ENCODE data around the gene ITGB4.

Gene ITGB4

DNA sequence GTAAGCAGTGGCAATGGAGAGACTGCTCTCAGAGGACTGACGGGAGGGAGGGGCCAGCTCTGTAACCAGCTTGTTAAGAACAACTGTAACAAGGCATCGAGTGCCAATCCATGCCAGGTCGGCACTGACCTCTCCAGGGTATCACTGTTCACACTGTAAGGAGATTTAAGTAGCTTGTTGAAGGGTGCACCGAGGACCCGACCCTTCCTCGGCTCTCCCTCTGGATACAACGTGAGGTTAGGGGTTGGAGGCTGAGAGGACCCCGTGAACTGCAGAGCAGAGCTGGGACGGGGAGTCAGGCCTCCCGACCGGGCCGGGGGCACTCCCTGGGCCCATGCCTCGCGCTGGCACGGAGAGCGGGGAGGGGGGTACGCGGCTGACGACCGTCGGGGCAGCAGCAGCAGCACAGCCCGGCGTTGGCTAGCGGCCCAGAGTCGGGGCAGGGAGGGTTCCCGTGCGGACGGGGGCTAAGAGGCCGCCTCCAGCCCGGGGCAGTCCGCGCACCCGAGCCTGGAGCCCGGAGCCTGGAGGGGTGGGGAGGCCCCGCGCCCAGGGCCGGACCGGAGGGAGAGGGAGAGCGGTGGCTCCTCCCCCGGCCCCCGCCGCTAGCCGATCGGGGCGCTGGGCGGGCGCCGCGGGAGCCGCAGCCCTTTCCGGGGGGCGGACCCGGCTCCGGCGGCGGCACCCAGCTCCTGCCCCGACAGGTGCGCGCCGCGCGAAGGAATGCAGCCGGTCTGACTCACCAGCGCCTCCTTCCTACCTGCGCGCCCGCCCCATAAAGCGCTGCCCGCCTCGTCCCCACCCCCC lies at the start of gene ITGB4:
TSS of gene ITGB4 (plus strand) at position 804 of the 807 bp plus-strand sequence. CDS start 3,245 bp downstream, outside the sequence.
- no peak for DNase-seq

- no peak for DNase-seq
These were observed 49.2 kb upstream of the ITGB4 start for GRCh38 chr17:75672011-75672410.

DNA sequence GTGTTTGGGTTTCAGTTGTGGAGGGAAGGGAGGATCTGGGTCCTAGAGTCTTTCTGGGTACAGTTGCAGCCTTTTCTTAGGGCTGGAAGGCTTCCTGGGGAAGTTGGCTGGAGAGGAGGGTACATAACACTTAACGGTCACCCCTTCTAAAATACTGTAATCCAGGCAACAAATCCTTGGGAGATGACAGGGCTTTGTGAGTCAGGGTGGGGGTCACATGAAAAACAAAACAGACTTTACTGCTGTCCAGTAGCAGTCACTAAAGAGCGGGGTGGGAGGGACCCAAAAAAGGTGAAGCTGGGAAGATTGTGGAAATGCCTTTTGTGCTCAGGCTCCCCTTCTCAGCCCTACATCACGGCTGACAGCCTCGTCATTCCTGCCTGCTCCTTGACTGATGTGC lies 47.8 kb upstream of the ITGB4 start:
- no peak for DNase-seq

DNA sequence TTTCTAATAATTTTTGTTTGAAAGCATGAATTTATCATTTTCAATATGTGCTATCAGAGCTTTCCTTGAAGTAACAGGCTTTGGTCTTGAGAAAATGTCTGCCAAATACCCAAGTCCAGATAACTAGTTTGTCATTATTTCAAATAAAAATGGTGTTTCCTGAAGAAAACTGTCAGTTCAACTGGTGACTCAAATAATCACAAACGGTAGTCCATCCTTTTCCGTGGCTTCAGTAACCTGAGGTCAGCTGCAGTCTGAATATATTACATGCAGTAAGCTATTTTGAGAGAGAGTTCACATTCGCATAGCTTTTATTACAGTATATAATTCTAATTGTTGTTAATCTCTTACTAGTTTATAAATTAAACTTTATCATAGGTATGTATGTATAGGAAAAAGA lies 44.8 kb upstream of the ITGB4 start:
- no peak for DNase-seq

DNA sequence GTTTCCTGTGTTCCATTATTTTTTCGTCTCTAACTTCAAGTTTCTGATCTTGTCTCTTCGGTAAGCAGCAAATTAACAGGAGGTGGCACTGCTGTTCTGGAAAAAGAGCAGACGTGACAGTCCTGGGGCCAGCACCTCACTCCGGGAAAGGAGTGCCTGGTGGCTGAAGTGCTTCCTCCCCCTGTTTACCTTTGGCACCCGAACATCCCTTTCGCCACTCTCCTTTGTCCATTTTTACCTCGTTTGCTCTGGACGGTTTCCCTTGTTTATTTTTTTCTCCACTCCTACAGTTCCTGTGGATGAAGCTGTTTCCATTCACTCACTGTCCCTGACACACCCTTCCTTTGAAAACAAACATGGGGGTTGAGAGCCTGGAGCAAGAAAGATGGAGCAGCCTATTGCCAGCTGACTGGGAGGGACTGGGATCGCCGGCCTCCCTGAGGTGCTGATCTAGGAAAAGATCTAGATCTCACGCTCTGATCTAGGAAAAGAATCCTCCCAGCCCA lies 41.5 kb upstream of the ITGB4 start:
- DNase-seq = no peak

DNA sequence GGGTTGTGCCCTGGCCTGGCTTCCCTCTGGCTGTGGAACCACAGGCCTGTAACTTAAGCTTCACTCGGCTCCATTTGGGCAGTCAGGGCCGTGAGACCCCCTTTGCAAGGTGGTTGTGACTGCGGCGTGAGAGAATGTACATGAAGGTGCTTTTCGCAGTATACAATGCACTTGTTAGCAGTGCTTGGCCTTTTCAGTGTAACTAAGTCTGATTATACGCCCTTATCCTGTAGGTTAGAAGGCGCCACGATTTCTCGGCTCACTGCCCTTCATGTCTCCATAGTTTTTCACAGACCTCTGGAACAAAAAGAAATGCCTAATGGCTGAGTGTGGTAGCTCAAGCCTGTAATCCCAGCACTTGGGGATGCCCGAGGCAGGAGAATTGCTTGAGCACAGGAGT lies 40.8 kb upstream of the ITGB4 start:
- DNase-seq = no peak

GRCh38 chr17:75681289-75681688 lies 40.0 kb upstream of the ITGB4 start:
- DNase-seq = no peak

DNA sequence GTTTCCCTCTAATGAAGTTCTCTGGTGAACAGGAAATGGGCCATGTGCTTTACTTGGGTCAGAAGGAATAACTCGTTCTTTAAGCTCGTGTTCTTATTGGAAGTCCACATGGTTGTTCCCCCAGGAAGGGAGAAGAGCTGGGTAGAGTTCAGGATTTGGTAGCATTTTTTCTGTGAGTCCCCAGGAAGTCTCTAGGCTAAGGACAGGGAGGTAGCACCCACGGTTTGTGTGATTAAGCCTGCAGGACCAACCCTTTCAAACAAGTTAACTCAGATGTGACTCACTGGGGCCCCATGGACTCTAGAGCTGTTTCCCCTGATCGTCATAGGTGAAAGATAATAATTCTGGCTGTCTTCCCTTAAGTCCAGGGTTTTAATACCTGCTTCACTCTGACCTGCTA lies 37.7 kb upstream of the ITGB4 start:
- DNase-seq = no peak

DNA sequence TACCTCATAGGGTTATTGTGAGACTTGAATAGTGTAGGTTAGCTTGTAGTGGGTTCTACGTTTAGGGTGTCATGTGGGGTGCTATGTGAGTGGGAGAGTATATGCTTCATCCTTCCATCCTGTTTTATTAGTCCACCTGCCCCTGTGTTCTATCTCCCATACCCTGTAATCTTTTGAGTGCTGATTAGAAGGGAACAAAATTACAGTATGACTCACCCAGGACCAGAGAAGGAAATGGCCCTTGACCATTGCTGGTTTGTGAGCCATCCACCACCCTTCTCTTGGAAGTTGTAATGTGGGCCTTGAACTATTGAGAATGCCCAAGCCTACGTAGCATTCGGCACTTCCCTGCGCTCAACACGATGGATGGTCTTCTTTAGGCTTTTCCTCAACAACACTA lies 37.0 kb upstream of the ITGB4 start:
- no peak for DNase-seq

DNA sequence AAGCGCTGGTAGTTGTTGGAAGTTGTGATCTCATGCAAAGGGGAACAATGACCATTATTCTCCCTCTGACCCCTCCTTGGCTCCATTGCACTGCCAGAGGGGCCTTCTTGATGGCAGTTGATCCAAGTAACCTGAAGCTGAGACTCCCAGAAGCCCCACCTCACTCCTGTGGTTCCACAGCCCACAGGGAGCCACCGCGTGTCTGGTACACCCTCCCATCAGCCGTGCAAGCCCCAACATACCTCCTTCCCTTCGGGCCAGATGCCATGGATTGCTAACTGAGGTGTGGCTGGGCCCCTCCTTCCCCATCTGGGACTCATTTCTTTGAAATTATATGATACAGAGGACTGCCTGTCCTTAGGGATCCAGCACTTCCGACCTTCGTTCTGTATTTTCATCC lies 36.3 kb upstream of the ITGB4 start:
- DNase-seq = no peak

DNA sequence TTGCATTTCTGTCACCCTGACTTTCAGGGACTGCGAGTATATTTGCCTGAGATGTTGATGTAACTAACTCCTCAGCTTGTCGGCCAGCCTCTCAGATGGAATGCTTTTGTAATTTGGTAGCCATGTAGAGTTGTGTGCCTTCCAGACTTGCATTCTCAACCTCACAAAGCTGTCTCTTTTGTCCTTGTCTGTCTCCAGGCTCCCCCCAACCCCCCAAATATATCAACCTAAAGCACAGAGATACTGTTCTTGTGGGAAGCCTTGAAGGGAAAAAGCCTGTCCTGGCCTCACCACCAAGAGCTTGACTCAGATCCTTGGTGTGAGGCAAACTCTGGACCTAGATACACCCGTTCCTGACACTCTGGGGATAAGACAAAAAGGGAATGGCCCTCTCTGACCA lies 35.8 kb upstream of the ITGB4 start:
- no peak for DNase-seq

GRCh38 chr17:75688209-75688825 lies 32.9 kb upstream of the ITGB4 start:
- no peak for DNase-seq

DNA sequence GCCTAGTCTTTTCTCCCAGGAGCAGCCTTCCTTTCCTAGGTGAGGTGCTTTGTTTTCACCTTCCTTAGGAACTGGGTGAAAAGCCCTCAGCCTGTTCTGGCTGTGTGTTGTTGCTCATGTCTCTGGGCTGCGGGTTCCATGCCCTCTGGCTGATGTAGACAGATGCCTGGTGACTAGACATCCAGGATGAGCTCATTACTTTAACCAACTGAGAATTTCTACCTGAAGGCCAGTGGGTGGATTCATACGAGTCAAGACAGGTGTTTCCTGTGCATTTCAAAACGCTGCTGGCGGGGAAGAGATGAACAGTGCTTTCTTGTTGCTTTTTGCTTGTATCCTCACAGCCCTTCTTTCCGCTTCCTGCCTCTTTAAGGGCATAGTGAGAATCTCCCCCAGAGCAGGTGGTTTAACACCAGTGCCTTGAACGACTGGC lies 31.8 kb upstream of the ITGB4 start:
- DNase-seq = no peak

GRCh38 chr17:75691371-75691791 lies 29.9 kb upstream of the ITGB4 start:
- DNase-seq = no peak

DNA sequence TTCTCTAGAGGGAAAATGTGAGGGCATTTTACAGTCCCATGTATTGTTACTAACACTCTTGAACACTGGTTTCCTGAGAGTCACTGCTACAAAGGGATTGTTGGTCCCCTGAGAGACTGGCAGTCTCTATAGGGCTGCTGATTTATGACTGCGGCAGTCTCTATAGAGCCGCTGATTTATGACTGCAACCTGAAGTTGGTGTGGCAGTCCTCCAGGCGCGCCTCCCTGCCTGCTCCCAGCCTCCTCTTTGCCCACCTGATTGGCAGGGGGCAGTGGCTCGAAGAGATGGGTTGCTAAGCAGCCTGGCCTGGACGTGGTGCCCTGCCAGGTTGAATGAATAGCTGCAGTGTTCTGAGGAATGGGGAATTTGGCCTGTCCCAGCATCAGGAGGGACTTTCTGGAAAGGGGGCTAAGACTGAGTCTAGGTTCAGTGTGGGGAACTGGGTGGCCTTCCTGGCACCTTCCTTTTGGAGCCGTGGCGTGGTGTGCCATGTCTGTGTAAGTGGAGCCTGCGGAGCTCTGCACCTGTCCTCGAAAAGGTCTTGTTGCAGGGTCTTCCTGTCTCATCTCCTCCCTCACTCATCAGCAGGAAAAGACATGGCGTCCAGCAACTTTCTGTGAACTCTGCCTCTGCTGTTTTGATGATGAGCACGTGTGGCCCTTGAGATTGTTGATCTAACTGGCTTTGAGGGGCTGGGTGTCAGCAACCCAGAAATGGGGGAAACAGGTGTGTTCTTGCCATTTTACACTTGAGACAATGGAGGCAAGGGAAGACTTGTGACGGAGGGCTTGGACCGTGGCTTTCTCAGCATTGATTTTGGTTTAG lies 29.2 kb upstream of the ITGB4 start:
- DNase-seq = no peak

DNA sequence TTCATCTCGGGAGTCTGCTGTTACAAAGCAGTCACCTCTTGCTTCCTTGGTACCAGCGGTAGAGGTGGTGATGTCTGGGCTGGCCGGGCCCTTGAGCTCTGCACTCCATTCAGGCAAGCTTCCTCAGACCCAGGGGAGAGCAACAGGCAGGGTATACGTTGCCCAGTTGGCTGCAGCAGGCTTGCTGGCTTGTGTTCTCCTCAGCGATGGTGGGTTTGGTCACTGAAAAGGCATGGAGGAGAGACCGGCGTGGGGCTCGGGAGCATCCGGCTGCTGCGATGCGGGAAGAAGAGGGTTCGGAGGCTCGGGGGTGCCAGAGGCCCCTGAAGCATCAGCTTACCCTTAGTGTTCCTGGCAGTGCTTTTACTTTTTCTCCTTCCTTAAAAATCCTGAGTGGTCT lies 28.3 kb upstream of the ITGB4 start:
- DNase-seq = no peak

DNA sequence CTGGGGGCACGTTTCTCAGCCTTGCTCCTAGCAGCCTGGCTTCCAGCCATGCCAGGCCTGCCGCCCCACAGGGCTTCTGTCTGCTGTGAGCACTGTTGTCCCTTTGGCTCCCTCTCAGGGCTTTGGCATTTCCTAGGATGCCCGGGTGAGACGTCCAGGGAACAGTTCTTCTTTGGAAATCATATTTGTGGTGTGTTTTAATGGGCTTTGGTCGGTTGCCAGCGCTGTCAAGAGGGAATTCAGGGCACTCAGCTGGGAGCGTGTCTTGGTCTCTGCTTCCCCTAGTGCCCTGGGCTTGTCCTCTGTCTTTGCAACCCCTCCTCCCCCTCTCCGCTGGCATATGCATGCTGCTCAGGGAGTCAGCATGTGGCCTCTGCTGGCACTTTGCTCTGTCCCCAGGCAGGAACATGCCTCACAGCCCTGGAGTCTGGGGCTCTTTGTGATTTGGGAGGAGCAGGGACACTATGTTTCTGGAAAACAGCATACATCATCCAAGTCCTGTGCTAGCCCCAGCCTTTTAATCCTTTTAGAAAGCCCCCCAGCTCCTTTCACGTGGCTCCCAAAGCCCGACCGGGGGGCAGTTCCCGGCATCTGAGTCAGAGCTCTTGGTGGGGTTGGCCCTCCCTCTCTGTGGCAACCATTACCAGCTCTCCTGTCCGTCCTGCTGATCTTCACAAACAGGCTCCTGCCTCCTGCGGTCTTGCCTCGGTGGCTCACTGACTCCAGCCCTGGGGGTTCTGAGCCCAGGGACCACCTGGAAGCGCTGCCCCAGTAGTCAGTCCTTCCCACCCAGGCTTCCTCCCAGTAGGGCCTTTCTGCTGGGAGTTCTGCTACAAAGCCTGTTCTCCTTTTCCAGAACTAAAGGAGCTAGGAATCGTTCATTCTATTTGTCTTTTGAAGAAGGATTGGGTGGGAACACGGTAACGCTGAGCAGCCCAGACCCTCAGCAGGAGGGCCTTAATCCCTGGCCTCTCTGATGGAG lies 27.5 kb upstream of the ITGB4 start:
- peak; percentile 33 to 77 for DNase-seq

GRCh38 chr17:75694536-75694935 lies 26.7 kb upstream of the ITGB4 start:
- DNase-seq = no peak

DNA sequence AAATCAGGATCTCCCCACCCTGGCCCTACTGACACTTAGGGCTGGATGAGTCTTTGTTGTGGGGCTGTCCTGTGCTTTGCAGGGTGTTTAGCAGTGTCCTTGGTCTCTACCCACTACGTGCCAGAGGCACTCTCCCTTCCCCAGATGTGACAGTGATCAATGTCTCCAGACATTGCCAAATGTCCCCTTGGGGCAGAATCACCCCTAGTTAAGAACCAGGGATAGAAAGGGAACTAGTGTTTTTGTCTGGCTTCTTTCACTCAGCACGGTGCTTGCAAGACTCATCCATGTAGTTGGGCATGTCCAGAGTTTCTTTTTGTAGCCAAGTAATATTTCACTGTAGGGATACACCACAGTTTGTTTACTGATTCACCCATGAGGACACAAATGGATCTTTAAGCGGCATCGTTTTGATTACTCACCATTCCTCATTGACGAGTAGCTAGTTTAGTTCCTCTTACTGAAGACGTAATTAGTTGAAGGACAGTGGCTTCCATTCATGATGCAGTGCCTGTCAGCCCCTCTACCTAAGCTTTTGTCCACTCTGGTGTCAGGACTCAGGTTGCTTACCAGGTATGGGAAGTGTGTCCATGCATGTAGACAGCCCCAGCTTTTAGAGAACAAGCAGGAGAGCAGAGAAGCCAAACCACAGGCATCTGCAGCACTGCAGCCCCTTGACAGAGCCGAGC lies 26.0 kb upstream of the ITGB4 start:
- DNase-seq = no peak

DNA sequence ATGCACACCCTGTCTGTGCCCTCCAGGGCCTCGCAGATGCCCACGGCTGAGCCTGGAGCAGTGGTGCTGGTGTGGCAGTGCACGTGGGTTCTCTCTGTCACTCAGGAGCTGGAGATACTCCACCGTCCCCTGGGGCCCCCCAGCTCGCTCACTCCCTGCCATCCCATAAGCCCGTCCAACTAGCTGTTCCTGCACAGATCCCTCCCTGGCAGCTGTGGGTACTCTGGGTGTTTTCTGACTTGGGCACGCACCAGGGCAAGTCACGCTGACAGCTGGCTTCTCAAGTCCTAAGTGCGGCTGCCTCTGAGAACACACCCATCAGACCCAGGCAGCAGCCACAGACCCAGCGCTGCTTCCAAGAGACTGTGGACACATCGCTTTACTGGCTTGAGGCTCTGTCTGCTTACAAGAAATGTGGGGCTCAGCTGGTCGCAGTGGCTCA lies 25.4 kb upstream of the ITGB4 start:
- DNase-seq = no peak

- DNase-seq = no peak
These were observed 23.5 kb upstream of the ITGB4 start for GRCh38 chr17:75697651-75698291.
